A673 (cell line): ENCODE measurements around the gene TDO2. TPM values are rescaled to one million over a fixed set of nuclear protein-coding genes. Genes with fewer than 3 reads are reported as not detected.

Experiments
- BruUV-seq: library from RNA; stranded (reverse); fragments of 400-500 nt; replicated peaks from 2 replicates; lab custom pipeline; 2021; lab: Mats Ljungman, UMichigan
- CTCF ChIA-PET: fragments of 300-600 bp; sonication (Branson Sonifier 250); formaldehyde crosslinking; loops from one replicate; lab custom pipeline; 2022; ENCODE audit warnings: antibody characterized with exemption; lab: Charles Lee
- POLR2A ChIA-PET: fragments of 300-600 bp; sonication (Branson Sonifier 250); formaldehyde crosslinking; loops from one replicate; lab custom pipeline; 2022; ENCODE audit warnings: antibody characterized with exemption; ENCODE audit not compliant: low non-redundant PET; lab: Charles Lee
- DNase-seq: peaks from one replicate; pipeline ENCODE4 v3.0.0-alpha.2; 2015; ENCODE audit warnings: low spot score
- H3K27ac ChIP-seq: fragments of 200-600 bp; sonication (generic); 2 replicates; pipeline ENCODE4 v1.5.1; 2016; ENCODE audit warnings: mixed run types, low read depth, mild to moderate bottlenecking, mixed read lengths, antibody characterized with exemption, low read length; ENCODE audit not compliant: poor library complexity, severe bottlenecking
- H3K27me3 ChIP-seq: fragments of 200-600 bp; sonication (generic); replicated peaks from 2 replicates; pipeline ENCODE4 v1.6.1; 2017; ENCODE audit warnings: mixed run types, low read depth, mild to moderate bottlenecking, mixed read lengths, antibody characterized with exemption, low read length; ENCODE audit not compliant: insufficient read depth, poor library complexity
- H3K36me3 ChIP-seq: fragments of 200-600 bp; sonication (generic); 2 replicates; pipeline ENCODE4 v1.6.1; 2016; ENCODE audit warnings: mixed run types, mild to moderate bottlenecking, mixed read lengths, antibody characterized with exemption, low read length; ENCODE audit not compliant: insufficient read depth, poor library complexity, severe bottlenecking
- H3K4me1 ChIP-seq: fragments of 200-600 bp; sonication (generic); 2 replicates; pipeline ENCODE4 v1.6.1; 2017; ENCODE audit warnings: mixed run types, mild to moderate bottlenecking, mixed read lengths, antibody characterized with exemption, low read length; ENCODE audit not compliant: insufficient read depth, poor library complexity, severe bottlenecking
- H3K4me3 ChIP-seq: fragments of 200-600 bp; sonication (generic); 2 replicates; pipeline ENCODE4 v1.5.1; 2016; ENCODE audit warnings: low read depth, mixed run types, mild to moderate bottlenecking, mixed read lengths, low read length; ENCODE audit not compliant: poor library complexity, severe bottlenecking
- H3K9me3 ChIP-seq: fragments of 200-600 bp; sonication (generic); 2 replicates; pipeline ENCODE4 v1.6.1; 2016; ENCODE audit warnings: mixed run types, low read depth, mild to moderate bottlenecking, mixed read lengths, antibody characterized with exemption, low read length; ENCODE audit not compliant: poor library complexity, severe bottlenecking
- CTCF ChIP-seq: fragments of 300-800, 200-600 bp; sonication (generic); conservative IDR thresholded peaks from 2 replicates; pipeline ENCODE4 v1.5.1; 2017; ENCODE audit warnings: low read depth, mild to moderate bottlenecking, antibody characterized with exemption, low read length, moderate library complexity, mixed read lengths
- EZH2 ChIP-seq: fragments of 200-600 bp; sonication (generic); IDR thresholded peaks from 2 replicates; pipeline ENCODE4 v1.6.1; 2017; ENCODE audit warnings: borderline replicate concordance, low read depth, mild to moderate bottlenecking, mixed read lengths, antibody characterized with exemption, low read length; ENCODE audit not compliant: poor library complexity, severe bottlenecking
- intact Hi-C: fragments of 100-400 bp; cut with micrococcal nuclease; formaldehyde crosslinking; loops from one replicate; pipeline ENCODE4 v1.10.0; 2022; ENCODE audit not compliant: unreplicated experiment
- total RNA-seq: library from RNA; stranded (reverse); gene quantifications from 2 replicates; pipeline ENCODE4 v1.2.3, GENCODE V29; 2021

The TDO2 gene
- total RNA-seq, 1 experiment from 2014 or later: 1.0 TPM

GRCh38 chr4:155908187-155909139 is 5.0 kb downstream of the TDO2 start:
- Histone ChIP-seq H3K4me3 (no peak overlapping the region), H3K4me1 (peaks cover 10% of the 10 kb centered on the region), H3K9me3 (no peaks in the 10 kb centered on the region), H3K27ac (no peak overlapping the region), H3K36me3 (no peaks in the 10 kb centered on the region), H3K27me3 (no peaks in the 10 kb centered on the region)
- ChIA-PET CTCF (no interaction called here), POLR2A (no interaction called here)
- DNase-seq: no peak
- no TSS peak for BruUV-seq
- intact Hi-C loops: no loop called here
- TF ChIP-seq CTCF (no peak), EZH2 (no peak)

GRCh38 chr4:155909615-155910226 is 6.2 kb downstream of the TDO2 start:
- H3K9me3 ChIP-seq: no peaks in the 10 kb centered on the region
- peaks cover 10% of the 10 kb centered on the region for H3K4me1 ChIP-seq
- H3K4me3 ChIP-seq: no peak overlapping the region
- intact Hi-C loops: no loop called here
- no TSS peak for BruUV-seq
- TF ChIP-seq EZH2 (no peak), CTCF (no peak)
- no peak for DNase-seq
- no peaks in the 10 kb centered on the region for H3K27me3 ChIP-seq
- CTCF ChIA-PET: no interaction called here
- H3K27ac ChIP-seq: no peak overlapping the region
- no peaks in the 10 kb centered on the region for H3K36me3 ChIP-seq
- POLR2A ChIA-PET: no interaction called here

GRCh38 chr4:155911905-155912304 is 8.4 kb downstream of the TDO2 start:
- POLR2A ChIA-PET: no interaction called here

More at GRCh38 chr4:155911905-155912304, 8.4 kb downstream of the TDO2 start:
- no peak for DNase-seq
- CTCF ChIA-PET: no interaction called here
- no TSS peak for BruUV-seq
- intact Hi-C loops: no loop called here
- no peaks in the 10 kb centered on the region for H3K36me3 ChIP-seq
- H3K27ac ChIP-seq: no peak overlapping the region
- H3K9me3 ChIP-seq: no peaks in the 10 kb centered on the region
- H3K4me1 ChIP-seq: peaks cover 5% of the 10 kb centered on the region
- H3K27me3 ChIP-seq: no peaks in the 10 kb centered on the region
- TF ChIP-seq CTCF (no peak), EZH2 (no peak)
- H3K4me3 ChIP-seq: no peak overlapping the region
